Endothelial cell of umbilical vein (primary cell): ENCODE data around the gene TSPAN13. TPM values are rescaled to one million over a fixed set of nuclear protein-coding genes. Genes with fewer than 3 reads are reported as not detected.

Experiments
- BruUV-seq: library from RNA; stranded (reverse); fragments of 400-500 nt; replicated peaks from 2 replicates; lab custom pipeline; 2021; lab: Mats Ljungman, UMichigan
- CTCF ChIA-PET: fragments of 300-600, 350-600 bp; sonication (Branson Sonifier 250); formaldehyde crosslinking; loops from one replicate; lab custom pipeline; 2021; ENCODE audit warnings: antibody characterized with exemption, inconsistent platforms; lab: Charles Lee
- POLR2A ChIA-PET: fragments of 300-600, 350-600 bp; sonication (Branson Sonifier 250); formaldehyde crosslinking; loops from one replicate; lab custom pipeline; 2021; ENCODE audit warnings: antibody characterized with exemption, inconsistent platforms; lab: Charles Lee
- DNase-seq: peaks from one replicate; pipeline ENCODE4 v3.0.0-alpha.2; 2011; ENCODE audit warnings: low read depth, low spot score
- FAIRE-seq: peaks from 2 replicates; lab custom pipeline; 2011; peaks lifted over from hg19 to GRCh38; lab: Jason Lieb, UNC
- H2AFZ ChIP-seq: 2 replicates; pipeline ENCODE4 v1.6.0; 2012; ENCODE audit warnings: low read depth, low read length, control low read depth, inconsistent platforms
- H3K27ac ChIP-seq: 2 replicates; pipeline ENCODE4 v1.5.1; 2011; ENCODE audit warnings: low read depth, mild to moderate bottlenecking, control low read depth, low read length, moderate library complexity; ENCODE audit not compliant: insufficient read depth
- H3K27me3 ChIP-seq, 2 experiments: 2 replicates each; pipeline versions ENCODE4 v1.6.0 to v1.6.1; 2011; ENCODE audit warnings: low read length in 2 of 2, mixed read lengths in 1 of 2; ENCODE audit not compliant: control insufficient read depth in 2 of 2, insufficient read depth in 2 of 2
- H3K36me3 ChIP-seq, 2 experiments: 2 replicates in 1 of 2; 3 replicates in 1 of 2; pipeline ENCODE4 v1.5.1; 2011; ENCODE audit warnings: low read length in 2 of 2, mild to moderate bottlenecking in 1 of 2, moderate library complexity in 1 of 2; ENCODE audit not compliant: control insufficient read depth in 2 of 2, insufficient read depth in 2 of 2; ENCODE audit errors: extremely low read depth in 1 of 2
- H3K4me1 ChIP-seq: 3 replicates; pipeline ENCODE4 v1.5.1; 2011; ENCODE audit warnings: mild to moderate bottlenecking, low read length; ENCODE audit not compliant: control insufficient read depth, insufficient read depth; ENCODE audit errors: extremely low read depth
- H3K4me2 ChIP-seq: 2 replicates; pipeline ENCODE4 v1.6.1; 2011; ENCODE audit warnings: low read length, control low read depth, mixed read lengths; ENCODE audit not compliant: insufficient read depth
- H3K4me3 ChIP-seq, 3 experiments: fragments of 200-600 bp in 1 of 3; sonication (generic), shearing (Covaris generic) in 1 of 3; replicated peaks in 1 of 3; 2 replicates each; pipeline ENCODE4 v1.5.1; 2011 to 2016; ENCODE audit warnings: control low read depth in 3 of 3, low read length in 3 of 3, mild to moderate bottlenecking in 2 of 3, inconsistent platforms in 1 of 3, low read depth in 1 of 3, moderate library complexity in 1 of 3; ENCODE audit not compliant: insufficient read depth in 1 of 3
- H3K79me2 ChIP-seq: 2 replicates; pipeline ENCODE4 v1.6.0; 2012; ENCODE audit warnings: low read length, inconsistent platforms; ENCODE audit not compliant: control insufficient read depth, insufficient read depth
- H3K9ac ChIP-seq: replicated peaks from 2 replicates; pipeline ENCODE3; 2011; ENCODE audit warnings: low read length, control low read depth; ENCODE audit not compliant: insufficient read depth; ENCODE audit errors: extremely low read depth
- H3K9me1 ChIP-seq: replicated peaks from 3 replicates; pipeline ENCODE4 v1.6.0; 2011; ENCODE audit warnings: mild to moderate bottlenecking, low read length; ENCODE audit not compliant: control insufficient read depth, insufficient read depth; ENCODE audit errors: extremely low read depth
- H3K9me3 ChIP-seq: replicated peaks from 2 replicates; pipeline ENCODE4 v1.5.1; 2012; ENCODE audit warnings: low read length, inconsistent platforms; ENCODE audit not compliant: control insufficient read depth, insufficient read depth
- H4K20me1 ChIP-seq: replicated peaks from 2 replicates; pipeline ENCODE3; 2011; ENCODE audit warnings: mild to moderate bottlenecking, low read length; ENCODE audit not compliant: control insufficient read depth, insufficient read depth; ENCODE audit errors: extremely low read depth
- EZH2 ChIP-seq: IDR thresholded peaks from 2 replicates; pipeline ENCODE4 v1.6.1; 2012; ENCODE audit warnings: borderline replicate concordance, low read depth, mild to moderate bottlenecking, moderate library complexity, low read length, inconsistent platforms; ENCODE audit not compliant: severe bottlenecking
- FOS ChIP-seq: IDR thresholded peaks from 2 replicates; pipeline ENCODE4 v1.6.1; 2011; ENCODE audit warnings: mild to moderate bottlenecking, low read length, moderate library complexity, borderline replicate concordance; ENCODE audit not compliant: insufficient read depth
- GATA2 ChIP-seq: IDR thresholded peaks from 2 replicates; pipeline ENCODE4 v1.7.0; 2011; ENCODE audit warnings: low read depth, mild to moderate bottlenecking, moderate library complexity, mixed read lengths, low read length; ENCODE audit not compliant: insufficient read length, insufficient read depth
- JUN ChIP-seq: IDR thresholded peaks from 2 replicates; pipeline ENCODE4 v1.6.1; 2011; ENCODE audit warnings: borderline replicate concordance, low read depth; ENCODE audit not compliant: insufficient read length, insufficient read depth
- MYC ChIP-seq: IDR thresholded peaks from one replicate; pipeline ENCODE4 v1.6.1; 2011; ENCODE audit warnings: mild to moderate bottlenecking, low read depth, low read length
- POLR2A ChIP-seq: IDR thresholded peaks from 2 replicates; pipeline ENCODE4 v1.6.1; 2012; ENCODE audit warnings: low read depth, mild to moderate bottlenecking, control low read depth, low read length
- POLR2AphosphoS5 ChIP-seq: IDR thresholded peaks from 2 replicates; pipeline ENCODE4 v1.6.1; 2012; ENCODE audit warnings: low read depth, mild to moderate bottlenecking, control low read depth, low read length, moderate library complexity; ENCODE audit not compliant: insufficient read depth
- dilution Hi-C: fragments of 300-500 bp; cut with MboI; formaldehyde crosslinking; loops from one replicate; pipeline ENCODE4 v1.15.0; 2019; ENCODE audit warnings: low sequenced_read_pairs; ENCODE audit not compliant: extremely low pct_ligation_motif_present
- intact Hi-C: fragments of 100-400 bp; cut with micrococcal nuclease; formaldehyde crosslinking; loops from one replicate; pipeline ENCODE4 v1.10.0; 2022
- polyA plus RNA-seq, 4 experiments: library from polyadenylated mRNA; depleted of rRNA in 3 of 4; stranded (reverse) in 3 of 4; unstranded in 1 of 4; fragments of >200 nt; gene quantifications; 2 replicates each; pipeline versions ENCODE4 v1.2.1 to v1.2.3, GENCODE V29; 2011 to 2012; ENCODE audit warnings: missing spikeins in 1 of 4
- total RNA-seq: library from RNA; stranded (reverse); gene quantifications from 2 replicates; pipeline ENCODE4 v1.2.3, GENCODE V29; 2021
- TF ChIP-seq, protein P1 (sequence below), 2 donors: IDR thresholded peaks; 1 replicate in 1 of 2; 2 replicates in 1 of 2; pipeline ENCODE4 v1.5.1; 2011; ENCODE audit warnings: low read length in 2 of 2, mild to moderate bottlenecking in 2 of 2, moderate library complexity in 2 of 2, control low read depth in 1 of 2, inconsistent platforms in 1 of 2, low read depth in 1 of 2; ENCODE audit not compliant: insufficient read depth in 1 of 2; ENCODE audit errors: extremely low read depth in 1 of 2
- TF ChIP-seq, protein P2 (sequence below): IDR thresholded peaks from 2 replicates; pipeline ENCODE4 v1.6.1; 2011; ENCODE audit not compliant: insufficient read depth, insufficient read length

Gene TSPAN13
- total and polyA plus RNA-seq, 2 donors (not counting 3 experiments of a cell fraction or from before 2014, with no cell fraction given), result 13.3 to 33.0 TPM

DNA sequence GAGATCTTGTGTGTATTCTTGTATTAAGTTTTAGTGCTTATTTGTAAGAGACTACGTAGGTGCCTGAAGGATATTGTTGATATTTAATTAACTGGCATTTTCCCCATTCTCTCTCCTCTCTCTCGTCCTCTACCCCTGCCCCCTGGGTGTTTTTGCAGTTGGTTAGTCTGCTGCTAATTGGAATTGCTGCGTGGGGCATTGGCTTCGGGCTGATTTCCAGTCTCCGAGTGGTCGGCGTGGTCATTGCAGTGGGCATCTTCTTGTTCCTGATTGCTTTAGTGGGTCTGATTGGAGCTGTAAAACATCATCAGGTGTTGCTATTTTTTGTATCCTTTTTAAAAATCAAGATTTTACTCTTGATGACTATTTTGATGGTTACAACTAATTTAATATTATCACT lies 22.5 kb downstream of the TSPAN13 start:
- dilution Hi-C loops (no loop called here), intact Hi-C loops (no loop called here)
- no peak for FAIRE-seq
- ChIA-PET CTCF (interaction anchor here (1.3 to 1.8 kb wide), 3 partner anchors 19 to 38 kb away, joined by 3 to 5 read pairs (median 3); no protein-coding TSS in a partner anchor), POLR2A (no interaction called here)
- Histone ChIP-seq H4K20me1 (no peaks in the 10 kb centered on the region), H3K4me1 (no peaks in the 10 kb centered on the region), H3K27me3 (no peaks in the 10 kb centered on the region), H3K9me1 (no peaks in the 10 kb centered on the region), H3K4me2 (no peak overlapping the region), H3K9ac (no peak overlapping the region), H3K27ac (no peak overlapping the region), H3K79me2 (no peaks in the 10 kb centered on the region), H3K36me3 (no peaks in the 10 kb centered on the region), H3K4me3 (no peak overlapping the region), H2AFZ (no peak overlapping the region), H3K9me3 (no peaks in the 10 kb centered on the region)
- BruUV-seq, result no TSS peak
- no peak for TF ChIP-seq POLR2A
- TF ChIP-seq JUN, result no peak
- no peak for TF ChIP-seq MYC
- TF ChIP-seq FOS, result no peak
- TF ChIP-seq, protein P1, sequence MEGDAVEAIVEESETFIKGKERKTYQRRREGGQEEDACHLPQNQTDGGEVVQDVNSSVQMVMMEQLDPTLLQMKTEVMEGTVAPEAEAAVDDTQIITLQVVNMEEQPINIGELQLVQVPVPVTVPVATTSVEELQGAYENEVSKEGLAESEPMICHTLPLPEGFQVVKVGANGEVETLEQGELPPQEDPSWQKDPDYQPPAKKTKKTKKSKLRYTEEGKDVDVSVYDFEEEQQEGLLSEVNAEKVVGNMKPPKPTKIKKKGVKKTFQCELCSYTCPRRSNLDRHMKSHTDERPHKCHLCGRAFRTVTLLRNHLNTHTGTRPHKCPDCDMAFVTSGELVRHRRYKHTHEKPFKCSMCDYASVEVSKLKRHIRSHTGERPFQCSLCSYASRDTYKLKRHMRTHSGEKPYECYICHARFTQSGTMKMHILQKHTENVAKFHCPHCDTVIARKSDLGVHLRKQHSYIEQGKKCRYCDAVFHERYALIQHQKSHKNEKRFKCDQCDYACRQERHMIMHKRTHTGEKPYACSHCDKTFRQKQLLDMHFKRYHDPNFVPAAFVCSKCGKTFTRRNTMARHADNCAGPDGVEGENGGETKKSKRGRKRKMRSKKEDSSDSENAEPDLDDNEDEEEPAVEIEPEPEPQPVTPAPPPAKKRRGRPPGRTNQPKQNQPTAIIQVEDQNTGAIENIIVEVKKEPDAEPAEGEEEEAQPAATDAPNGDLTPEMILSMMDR (IDR thresholded peaks at IDR 0.05; ENCODE audit: extremely low read depth in 1 of 2, insufficient read depth in 1 of 2, low read depth in 1 of 2, low read length in 2 of 2), result no peak
- TF ChIP-seq GATA2, result no peak
- TF ChIP-seq, protein P2, sequence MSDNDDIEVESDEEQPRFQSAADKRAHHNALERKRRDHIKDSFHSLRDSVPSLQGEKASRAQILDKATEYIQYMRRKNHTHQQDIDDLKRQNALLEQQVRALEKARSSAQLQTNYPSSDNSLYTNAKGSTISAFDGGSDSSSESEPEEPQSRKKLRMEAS, result no peak
- TF ChIP-seq EZH2, result no peak
- TF ChIP-seq POLR2AphosphoS5, result no peak
- no peak for DNase-seq
